Ureter (tissue), 1 donor: ENCODE measurements around the gene CHST1. TPM values are rescaled to one million over a fixed set of nuclear protein-coding genes. Genes with fewer than 3 reads are reported as not detected.

ENCODE experiments used
- DNase-seq: peaks from one replicate; pipeline ENCODE4 v3.0.0-alpha.2; 2020; ENCODE audit warnings: low spot score
- total RNA-seq: library from RNA; stranded (reverse); gene quantifications from one replicate; pipeline ENCODE4 v1.2.4, GENCODE V29; 2023
- donor health status: DM: yes; HTN: yes; CAD: no.

Gene CHST1, protein sequence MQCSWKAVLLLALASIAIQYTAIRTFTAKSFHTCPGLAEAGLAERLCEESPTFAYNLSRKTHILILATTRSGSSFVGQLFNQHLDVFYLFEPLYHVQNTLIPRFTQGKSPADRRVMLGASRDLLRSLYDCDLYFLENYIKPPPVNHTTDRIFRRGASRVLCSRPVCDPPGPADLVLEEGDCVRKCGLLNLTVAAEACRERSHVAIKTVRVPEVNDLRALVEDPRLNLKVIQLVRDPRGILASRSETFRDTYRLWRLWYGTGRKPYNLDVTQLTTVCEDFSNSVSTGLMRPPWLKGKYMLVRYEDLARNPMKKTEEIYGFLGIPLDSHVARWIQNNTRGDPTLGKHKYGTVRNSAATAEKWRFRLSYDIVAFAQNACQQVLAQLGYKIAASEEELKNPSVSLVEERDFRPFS
- total RNA-seq = 0.81 TPM

DNA sequence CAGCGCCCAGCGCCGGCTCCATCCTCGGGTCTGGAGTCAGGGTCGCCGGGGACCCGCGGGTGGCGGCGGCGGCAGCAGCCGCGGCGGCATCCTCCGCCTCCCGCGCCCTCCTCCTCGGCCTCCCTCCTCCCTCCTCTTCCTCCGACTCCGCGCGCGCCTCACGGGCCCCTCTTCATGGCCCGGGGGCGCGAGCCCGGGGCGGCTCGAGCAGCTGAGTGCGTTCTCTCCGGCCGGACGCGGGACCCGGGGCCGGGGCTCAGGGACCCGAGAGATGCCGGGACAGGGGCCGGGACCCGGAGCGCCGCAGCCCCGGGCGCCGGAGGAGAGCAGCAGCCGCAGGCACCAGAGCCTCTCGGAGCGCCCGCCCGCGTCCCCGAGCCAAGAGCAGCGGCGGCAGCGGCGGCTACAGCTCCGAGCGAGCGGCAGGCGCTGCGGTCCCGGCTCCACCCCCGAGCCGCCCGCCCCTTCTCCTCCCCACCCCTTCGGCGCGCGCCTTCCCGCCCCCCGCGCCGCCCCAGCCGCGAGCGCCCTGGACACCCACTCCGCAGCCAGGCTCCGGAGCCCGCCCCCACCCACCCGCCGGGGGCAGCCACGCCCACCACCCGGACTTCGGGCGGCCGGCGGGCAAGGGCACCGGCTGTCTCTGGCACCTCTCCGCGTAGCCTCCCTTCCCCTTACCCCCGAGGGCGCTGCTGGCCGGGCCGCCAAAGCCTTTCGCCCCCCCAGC, at the start of gene CHST1:
Gene CHST1, minus strand, starts transcription at position 417 of the 727 bp plus-strand sequence. CDS start 14,699 bp downstream, outside the sequence.
- DNase-seq = no peak

DNA sequence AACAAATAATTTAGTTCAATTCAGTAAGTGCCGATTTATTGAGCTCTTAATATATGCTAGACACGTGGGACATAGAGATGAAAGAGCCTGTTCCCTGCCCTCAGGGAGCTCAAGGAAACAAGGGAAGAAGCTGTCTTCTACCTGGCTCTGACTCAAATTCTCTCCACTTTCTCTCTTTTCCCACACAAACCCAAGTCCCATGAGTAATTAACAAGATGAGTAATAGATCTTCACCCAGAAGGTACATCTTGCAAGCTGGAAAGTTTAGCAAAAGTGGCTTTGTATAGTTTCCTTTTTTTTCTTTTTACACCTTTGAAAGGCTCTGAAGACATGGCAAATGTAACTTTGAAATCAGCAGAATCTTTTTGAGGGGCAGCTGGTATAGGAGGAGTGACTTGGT, 48.2 kb upstream of the CHST1 start:
- DNase-seq = no peak

DNA sequence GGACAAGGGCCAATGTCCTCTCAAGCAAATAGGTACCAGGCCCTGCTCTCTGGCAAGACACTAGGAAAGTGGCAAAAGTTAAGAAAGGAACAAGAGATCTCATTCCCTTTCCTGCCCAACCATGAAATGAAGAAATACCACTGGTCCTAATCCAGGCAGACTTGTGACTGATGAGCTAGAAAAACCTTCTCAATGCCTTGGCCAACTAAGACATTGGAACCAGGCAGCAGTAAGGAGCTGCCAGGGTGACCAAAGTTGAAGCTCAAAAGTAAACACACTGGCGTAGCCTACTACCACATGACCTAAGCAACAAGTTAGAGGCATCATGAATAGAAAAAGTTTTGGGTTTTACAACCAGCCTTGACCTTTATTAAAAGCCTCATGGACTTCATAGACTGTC, 45.1 kb upstream of the CHST1 start:
- no peak for DNase-seq

DNA sequence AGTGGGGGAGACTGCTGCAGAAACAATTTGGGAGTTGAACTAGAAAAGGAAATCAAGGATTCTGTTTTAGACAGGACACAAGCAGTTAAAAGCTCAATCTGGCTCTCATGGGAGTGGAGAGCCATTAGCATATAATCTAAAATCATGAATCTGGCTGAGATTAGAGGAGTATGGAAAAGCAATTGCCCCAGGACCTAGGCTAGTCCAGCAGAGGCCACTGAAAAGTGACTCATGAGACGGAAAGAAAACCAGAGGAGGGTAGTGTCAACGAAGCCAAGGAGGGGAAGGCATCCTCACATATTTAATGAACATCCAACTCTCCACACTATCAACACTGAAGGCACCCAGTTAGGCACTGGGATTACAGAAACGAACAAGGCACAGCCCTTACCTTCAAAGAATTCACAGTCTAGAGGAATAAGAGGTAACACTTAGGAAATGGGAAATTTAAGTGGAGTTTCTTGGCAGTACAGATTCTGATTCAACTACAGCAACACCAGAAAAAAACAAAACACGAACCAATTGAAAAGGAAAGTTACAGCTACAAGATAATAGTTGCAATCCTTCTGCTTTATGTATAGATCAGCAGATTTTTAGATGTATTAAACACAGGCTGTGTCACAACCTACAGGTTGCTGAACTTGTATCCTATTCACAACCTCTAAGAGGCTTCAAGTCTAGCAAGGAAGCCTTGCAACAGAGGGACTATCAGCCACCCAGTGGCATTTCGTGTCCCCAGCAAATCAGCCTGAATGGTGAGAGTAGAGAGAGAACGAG, 43.7 kb upstream of the CHST1 start:
- no peak for DNase-seq

DNA sequence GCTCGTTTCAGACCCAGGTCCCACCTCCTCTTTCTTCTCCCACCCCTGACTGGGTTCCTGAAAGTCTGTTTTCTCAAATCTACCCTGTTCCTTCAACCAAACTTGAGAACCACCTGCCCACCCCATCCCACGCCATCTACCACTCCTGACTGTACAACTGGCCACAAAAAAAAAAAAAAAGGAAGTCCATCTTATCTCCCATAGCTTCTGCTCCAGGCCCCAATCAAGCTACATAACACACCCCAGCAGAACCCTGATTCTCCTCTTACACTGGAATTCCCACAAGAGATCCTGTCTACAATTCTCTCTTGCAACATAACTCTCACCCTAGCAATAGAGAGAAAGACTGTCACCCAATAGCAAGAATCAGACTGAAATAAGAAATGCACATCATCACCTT, 39.2 kb upstream of the CHST1 start:
- DNase-seq = no peak

DNA sequence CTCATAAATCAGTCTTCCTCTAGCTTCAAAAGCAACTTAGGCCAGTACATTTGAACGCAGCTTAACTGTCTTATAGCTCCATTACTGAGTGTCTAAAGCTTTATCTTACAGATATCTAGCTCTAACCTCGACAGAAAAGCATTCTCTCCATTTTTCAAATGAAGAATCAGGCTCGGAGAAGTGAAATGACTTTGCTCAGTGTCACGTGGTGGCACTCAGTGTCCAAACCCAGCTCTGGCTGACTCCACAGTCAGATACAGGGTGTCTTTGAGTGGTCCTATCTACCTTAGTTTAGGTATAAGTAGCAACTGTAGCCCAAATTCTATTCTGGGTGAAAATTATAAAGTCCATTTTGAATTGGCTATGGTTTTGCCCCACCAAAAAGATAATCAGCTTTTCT, 38.7 kb upstream of the CHST1 start:
- DNase-seq = no peak

DNA sequence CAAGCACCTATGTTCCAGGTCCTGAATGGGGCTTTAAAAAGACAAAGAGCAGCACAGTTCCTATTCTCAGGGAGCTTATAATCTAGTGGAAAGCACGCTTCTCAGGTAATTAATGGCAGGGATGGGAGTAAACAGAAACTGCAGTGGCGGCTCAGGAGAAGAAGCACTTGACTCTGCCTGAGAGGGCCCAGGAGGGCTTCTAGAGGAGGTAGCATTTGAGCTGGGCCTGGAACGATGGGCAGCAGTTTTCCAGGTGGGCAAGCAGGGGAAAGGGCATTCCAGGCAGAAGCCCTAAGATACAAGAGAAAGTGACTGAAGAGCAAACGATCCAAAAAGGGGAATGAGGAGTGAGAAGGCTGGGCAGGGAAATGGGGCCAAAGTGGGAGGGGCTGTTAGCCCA, 37.1 kb upstream of the CHST1 start:
- no peak for DNase-seq

DNA sequence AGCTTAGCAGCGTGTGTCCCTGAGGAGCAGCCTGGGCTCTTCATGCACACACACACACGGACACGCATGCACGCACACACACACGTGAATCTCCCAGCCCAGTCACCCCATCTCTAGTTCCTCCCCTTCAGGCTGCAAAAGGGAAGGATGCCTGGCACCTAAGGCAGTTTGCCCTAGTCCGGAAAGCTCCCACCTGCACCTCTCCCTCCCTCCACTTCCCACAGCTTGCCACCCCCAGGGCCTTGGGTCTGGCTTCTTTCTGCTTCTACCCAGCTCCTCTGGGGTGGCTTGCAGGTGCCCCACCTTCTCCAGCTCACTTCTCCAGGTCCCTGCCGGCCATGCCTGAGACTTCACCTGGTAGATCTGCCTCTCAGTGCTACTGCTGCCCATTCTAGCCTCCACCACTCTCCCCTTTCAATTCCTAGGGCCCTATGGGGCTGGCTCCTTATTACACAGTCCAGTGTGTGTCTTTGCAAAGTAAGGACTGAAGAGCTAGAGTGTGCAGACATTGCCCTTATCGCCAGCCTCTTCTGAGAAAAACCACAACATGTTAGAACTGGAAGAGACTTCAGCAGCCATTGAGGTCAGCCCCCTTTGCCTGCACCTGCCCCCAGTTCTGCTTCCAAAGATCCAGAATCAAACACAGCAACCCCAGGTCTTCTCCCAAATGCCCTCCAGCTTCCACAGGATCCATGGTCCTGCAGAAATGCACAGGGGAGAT, 33.5 kb upstream of the CHST1 start:
- no peak for DNase-seq

DNA sequence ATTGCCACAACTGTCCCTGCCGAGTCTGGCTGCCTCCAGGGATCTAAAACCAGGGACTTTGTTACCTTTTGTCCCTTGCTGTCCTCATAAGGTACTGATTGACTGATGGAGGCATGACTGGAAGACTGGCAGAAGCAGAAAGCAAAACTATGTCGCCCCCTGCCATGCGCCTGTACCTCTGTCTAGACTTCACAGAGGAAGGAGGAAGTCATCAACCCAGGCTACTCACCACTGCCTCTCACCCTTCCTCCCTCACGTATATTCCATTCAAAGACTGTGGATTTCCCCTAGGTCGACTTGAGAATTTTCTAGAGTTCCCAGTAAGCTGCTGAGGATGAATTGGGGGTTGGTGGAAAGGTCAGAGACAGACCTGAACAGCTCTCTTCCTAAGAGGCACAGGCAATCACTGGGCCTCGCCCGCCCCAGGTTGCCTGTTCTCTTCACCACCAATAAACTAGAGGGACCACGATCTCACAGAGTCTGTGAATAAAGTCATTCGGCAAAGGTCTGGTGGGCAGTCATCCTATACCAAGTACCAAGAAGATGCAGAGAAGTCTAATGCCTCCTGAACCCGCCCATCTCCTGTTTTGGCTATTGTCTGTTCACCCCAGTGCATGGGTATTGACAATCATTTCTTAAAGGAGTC, 27.5 kb upstream of the CHST1 start:
- no peak for DNase-seq

DNA sequence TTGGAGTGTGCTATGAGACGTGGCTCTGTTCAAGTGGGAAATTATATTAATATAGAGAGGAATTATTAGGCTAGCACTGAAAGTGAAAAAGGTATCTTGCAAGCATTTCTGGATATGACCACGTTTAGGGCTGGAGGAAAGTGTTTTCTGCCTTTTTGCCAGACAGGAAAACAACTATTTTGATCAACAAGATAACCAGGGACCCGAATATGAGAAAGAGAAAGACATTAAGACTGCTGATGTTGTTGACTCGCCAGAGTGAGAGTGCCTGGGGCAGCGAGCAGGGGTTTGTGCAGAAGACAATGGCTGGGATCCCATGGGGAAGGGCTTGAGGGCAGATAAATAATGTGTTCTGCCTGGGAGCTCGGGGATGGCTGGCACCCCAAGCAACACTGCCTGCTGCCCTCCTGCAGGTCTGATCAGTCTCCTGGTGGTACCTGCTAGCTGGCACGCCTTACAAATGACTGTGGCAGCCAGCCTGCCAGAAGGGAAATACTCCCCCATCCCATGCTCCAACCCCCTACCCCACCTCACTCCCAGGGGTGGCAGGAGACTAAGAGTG, 23.1 kb upstream of the CHST1 start:
- DNase-seq = no peak

DNA sequence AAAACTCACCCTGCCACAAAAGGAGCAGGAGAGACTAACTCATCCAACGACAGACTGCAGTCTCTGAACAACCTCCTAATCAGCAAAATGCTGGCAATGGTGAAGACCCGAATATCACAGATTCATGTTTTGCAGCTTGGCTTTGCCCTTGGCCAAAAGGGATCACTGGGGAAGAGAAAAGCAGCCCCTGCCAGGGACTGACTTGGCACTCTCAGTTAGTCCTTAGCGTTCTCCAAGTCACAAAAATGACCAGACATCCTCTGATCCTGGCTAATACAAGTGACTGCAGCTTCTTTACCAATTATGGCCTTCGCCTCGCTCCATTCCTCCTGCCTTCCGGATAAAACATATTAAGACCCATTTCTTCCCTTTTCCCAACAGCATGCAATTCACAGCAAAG, 22.4 kb upstream of the CHST1 start:
- DNase-seq = no peak

DNA sequence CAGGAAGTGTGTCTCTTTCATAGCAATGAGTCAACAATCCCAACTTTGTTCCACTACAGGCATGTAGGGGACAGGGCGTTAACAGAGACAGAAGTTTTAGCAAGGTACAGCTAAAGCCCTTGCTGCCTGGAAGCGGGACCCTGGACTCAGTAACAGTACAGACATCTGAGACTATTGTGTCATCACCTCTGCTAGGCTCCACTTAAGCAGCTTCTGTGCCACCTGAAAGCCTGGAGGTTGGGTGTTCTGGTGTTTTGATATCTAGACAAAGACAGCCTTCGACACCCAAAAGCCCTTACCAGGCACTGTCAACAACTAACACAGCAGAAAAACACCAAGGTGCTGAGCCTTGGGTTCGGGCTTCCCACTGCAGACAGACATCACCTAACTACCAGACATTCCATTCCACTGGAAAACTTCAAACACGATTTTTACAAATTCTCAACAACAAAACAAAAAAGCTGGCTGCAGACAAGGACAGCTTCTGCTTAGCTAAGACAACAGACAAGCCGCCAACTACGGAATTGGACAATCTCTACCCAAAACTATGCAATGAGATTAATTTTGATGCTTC, 20.6 kb upstream of the CHST1 start:
- no peak for DNase-seq

DNA sequence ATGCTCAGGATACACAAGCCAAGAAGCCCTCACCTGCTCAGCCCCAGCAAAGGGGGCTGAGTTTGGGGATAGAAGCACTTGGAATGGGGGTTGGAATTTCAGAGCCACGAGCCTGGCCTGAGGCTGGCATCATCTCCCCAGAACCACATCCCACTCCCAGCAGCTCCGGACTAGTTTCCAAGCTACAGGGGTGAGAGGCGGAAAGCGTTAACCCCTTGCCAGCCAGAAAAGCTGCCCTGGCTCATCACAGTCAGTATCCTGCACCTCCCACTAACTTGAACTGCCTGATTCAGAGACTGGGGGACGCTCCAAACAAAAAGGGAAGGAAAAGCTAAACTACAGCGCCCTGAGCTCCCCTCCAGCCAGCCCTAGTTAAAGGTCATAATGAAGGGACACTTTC, 19.0 kb upstream of the CHST1 start:
- no peak for DNase-seq

DNA sequence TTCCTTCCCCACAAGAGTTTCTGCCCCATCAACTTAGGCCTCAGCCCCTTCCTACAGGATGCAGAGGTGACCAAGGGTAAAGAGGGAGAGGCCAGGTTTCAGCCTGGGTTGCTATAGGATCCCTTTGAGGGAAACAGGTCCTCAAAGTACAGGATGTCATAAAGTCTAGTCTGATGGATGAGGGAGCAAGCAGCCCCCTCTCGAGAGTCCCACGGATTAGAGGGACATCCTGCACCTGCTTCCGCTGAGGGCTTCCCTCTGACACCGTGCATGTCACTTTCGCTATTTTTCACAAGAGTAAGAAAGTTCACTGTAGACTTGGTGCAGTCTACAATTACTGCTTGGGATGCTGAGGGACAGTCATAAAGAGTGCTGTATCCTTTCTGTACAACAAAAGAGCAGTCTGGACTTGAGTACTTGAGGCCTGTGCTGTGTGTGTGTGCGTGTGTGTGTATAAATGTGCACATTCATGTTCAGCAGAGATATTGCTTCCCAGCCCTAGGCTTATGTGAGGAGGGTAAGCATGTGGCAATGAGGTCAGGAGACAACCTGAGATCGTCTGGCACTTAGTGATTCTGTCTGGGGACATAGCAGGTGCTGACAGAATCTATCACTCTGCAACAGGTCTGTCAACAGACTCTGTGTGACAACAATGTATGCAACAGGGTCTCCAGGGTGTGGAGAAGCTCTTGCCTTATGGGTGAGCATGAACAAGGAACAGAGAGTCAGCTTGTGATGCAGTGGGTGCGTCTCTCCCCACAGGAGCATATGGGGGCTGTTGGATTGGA, 18.0 kb upstream of the CHST1 start:
- DNase-seq = no peak

DNA sequence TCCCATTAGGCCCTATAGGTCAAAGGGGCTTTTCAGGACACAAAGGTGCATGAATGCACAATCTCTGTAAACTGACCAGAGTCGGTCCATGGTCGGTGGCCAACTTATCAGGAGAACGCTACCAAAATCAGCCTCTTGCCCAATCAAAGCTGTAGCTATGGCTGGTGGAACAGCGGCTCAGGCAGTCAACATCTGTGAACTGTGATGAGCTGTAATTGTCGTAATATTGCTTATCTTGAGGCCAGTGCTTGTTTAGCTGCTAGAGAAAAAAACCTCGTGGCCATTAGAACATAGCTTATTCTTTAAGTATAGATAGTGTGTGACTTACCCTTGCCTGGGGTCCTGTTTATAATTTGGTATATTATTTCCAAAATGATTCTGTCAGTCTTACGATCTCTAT, 14.4 kb upstream of the CHST1 start:
- DNase-seq = no peak

DNA sequence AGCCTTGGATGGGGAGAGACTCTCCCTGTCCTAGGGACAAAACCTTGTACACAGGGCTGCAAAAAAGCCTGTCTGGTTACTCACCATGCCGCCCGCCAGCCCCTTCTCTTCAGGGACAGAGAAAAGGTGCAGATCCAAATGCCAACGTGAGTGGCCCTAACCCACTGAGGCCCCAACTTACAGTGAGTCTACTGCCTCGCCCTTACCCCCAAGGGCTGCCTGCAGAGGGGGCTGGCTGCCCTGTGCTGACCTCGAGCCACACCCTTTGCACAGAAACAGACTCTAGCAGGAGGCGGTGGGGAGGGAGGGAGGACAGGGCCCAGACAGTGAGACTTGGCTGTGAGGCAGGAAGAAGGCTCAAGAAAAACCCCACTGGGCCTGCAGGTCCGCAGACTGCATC, 13.6 kb upstream of the CHST1 start:
- DNase-seq = no peak

DNA sequence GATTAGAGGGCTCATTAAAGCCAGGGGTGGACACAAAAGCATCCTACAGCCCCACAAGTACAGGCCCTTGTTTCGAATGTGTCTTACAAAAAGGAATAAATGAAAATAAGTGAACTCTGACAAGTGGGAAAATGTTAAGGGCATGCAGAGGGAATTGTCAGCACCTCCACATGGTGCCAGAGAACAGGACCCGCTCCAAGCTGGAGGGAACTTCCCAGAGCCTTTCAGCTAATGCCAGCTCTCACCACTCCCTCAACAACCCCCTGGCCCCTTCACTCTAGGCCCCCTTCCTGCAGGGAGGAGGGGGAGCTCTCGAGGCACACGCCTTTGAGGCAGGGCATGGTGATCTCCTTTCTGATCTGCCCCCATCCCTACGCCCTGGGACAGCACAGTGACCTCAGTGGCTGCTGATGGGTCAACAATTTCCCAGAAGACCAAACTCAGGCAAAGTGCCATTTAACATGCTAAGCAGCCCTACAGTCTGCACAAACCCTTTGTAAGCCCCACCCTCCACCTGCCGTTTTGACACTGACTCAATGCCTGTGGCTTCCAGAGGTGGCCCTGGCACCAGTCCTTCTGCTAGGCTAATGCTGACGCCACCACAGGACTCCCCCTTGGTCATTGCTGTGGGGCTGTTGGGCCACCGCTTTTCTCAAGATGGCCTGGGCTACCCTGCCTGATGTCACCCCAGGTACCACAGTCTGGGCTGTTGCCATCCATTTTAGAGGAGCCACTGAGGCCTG, 12.5 kb upstream of the CHST1 start:
- DNase-seq = no peak

DNA sequence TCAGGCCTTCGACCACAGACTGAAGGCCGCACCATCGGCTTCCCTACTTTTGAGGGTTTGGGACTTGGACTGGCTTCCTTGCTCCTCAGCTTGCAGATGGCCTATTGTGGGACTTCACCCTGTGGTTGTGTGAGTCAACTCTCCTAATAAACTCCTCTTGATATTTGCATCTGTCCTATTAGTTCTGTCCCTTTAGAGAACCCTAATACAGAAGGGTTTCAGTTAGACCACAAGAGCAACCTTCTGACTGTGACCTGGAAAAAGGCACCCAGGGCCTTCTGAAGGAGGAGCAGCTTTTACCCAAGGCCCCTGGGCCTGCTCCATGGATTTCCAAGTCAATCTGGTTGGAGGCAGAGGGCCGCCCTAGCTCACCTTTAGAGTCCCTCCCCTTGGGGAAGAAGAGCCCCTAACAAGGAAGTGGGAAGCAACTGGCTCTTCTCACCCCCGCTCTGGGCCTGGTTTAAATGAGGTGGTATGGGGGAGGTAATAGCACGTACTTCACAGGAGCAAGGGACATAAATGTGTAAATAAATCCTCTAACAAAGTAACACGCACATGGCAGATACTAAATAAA, 11.2 kb upstream of the CHST1 start:
- no peak for DNase-seq

DNA sequence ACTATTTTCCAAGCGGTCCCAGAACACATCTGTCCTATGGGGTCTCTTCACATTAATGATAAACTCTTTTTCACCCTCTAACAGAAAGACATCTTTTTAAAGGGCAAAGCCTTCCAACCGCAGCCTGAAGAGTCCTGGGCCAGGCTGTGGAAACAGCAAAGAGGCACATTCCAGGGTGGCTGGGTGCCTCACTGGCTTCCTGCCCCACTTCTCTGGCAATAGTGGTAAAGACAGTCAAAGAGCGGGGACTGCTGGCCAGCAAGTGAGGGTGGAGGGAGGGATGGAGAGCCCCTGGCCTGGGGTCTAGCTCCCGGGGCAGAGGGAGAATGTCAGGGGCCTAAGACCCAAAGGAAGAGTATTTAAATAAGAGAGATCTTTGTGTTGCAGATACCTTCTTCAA, 10.2 kb upstream of the CHST1 start:
- DNase-seq = no peak
